ENCODE data around the gene PIGX.

The PIGX gene

GRCh38 chr3:196763179-196763578 is 51.0 kb downstream of the PIGX start:
- no peak for DNase-seq

- DNase-seq: no peak
Observed at GRCh38 chr3:196765454-196765853, 53.3 kb downstream of the PIGX start.

GRCh38 chr3:196771067-196771466 is 58.9 kb downstream of the PIGX start:
- no peak for DNase-seq

- DNase-seq: no peak
Observed at GRCh38 chr3:196772102-196772501, 59.9 kb downstream of the PIGX start.

GRCh38 chr3:196772897-196773296 is 60.7 kb downstream of the PIGX start:
- no peak for DNase-seq

GRCh38 chr3:196774191-196774820 is 62.1 kb downstream of the PIGX start:
- no peak for DNase-seq

- DNase-seq: no peak
Observed at GRCh38 chr3:196774848-196775422, 62.8 kb downstream of the PIGX start.

GRCh38 chr3:196775938-196776337 is 63.8 kb downstream of the PIGX start:
- DNase-seq: no peak

GRCh38 chr3:196777836-196778235 is 65.7 kb downstream of the PIGX start:
- DNase-seq: no peak

GRCh38 chr3:196778755-196779154 is 66.6 kb downstream of the PIGX start:
- no peak for DNase-seq

- DNase-seq: no peak
Observed at GRCh38 chr3:196782511-196782910, 70.3 kb downstream of the PIGX start.
